Endothelial cell of umbilical vein (primary cell): ENCODE results near the gene PRRG2.

Experiments
- CTCF ChIP-seq, 2 donors: IDR thresholded peaks; 1 replicate in 1 of 2; 2 replicates in 1 of 2; pipeline ENCODE4 v1.5.1; 2011; ENCODE audit warnings: low read length in 2 of 2, mild to moderate bottlenecking in 2 of 2, moderate library complexity in 2 of 2, control low read depth in 1 of 2, inconsistent platforms in 1 of 2, low read depth in 1 of 2; ENCODE audit not compliant: insufficient read depth in 1 of 2; ENCODE audit errors: extremely low read depth in 1 of 2
- EZH2 ChIP-seq: IDR thresholded peaks from 2 replicates; pipeline ENCODE4 v1.6.1; 2012; ENCODE audit warnings: borderline replicate concordance, low read depth, mild to moderate bottlenecking, moderate library complexity, low read length, inconsistent platforms; ENCODE audit not compliant: severe bottlenecking
- MAX ChIP-seq: IDR thresholded peaks from 2 replicates; pipeline ENCODE4 v1.6.1; 2011; ENCODE audit not compliant: insufficient read depth, insufficient read length
- MYC ChIP-seq: IDR thresholded peaks from one replicate; pipeline ENCODE4 v1.6.1; 2011; ENCODE audit warnings: mild to moderate bottlenecking, low read depth, low read length
- POLR2A ChIP-seq: IDR thresholded peaks from 2 replicates; pipeline ENCODE4 v1.6.1; 2012; ENCODE audit warnings: low read depth, mild to moderate bottlenecking, control low read depth, low read length
- POLR2AphosphoS5 ChIP-seq: IDR thresholded peaks from 2 replicates; pipeline ENCODE4 v1.6.1; 2012; ENCODE audit warnings: low read depth, mild to moderate bottlenecking, control low read depth, low read length, moderate library complexity; ENCODE audit not compliant: insufficient read depth

GRCh38 chr19:49592486-49593232 is 11.5 kb downstream of the PRRG2 start:
- TF ChIP-seq CTCF (IDR thresholded peaks at IDR 0.05; ENCODE audit: extremely low read depth in 1 of 2, insufficient read depth in 1 of 2, low read depth in 1 of 2, low read length in 2 of 2) (no peak), POLR2A (no peak), POLR2AphosphoS5 (no peak), MYC (no peak), EZH2 (no peak), MAX (no peak)
